Measurements from ENCODE around the gene ZNF546.
"Not testable (repeated sequence)": the region's sequence is repeated elsewhere in the genome, so short reads cannot be mapped to it uniquely, and the experiment has no call there.

ZNF546 gene

GRCh38 chr19:40041718-40042117 lies 44.9 kb downstream of the ZNF546 start:
- Histone ChIP-seq H3K9me3 (ENCODE audit: control insufficient read depth, low read length) (peaks cover 14% of the 10 kb centered on the region), H3K36me3 (ENCODE audit: control insufficient read depth, insufficient read depth, low read length) (peaks cover 34% of the 10 kb centered on the region)
- DNase-seq; H3K27me3 ChIP-seq (replicated peaks; ENCODE audit: control insufficient read depth, insufficient read depth, low read length, poor library complexity, severe bottlenecking); H3K4me3 ChIP-seq (ENCODE audit: insufficient read depth, low read depth, low read length, poor library complexity, severe bottlenecking); H3K27ac ChIP-seq (ENCODE audit: insufficient read depth, low read length, poor library complexity, severe bottlenecking); H3K4me1 ChIP-seq (ENCODE audit: control insufficient read depth, insufficient read depth, low read length, poor library complexity, severe bottlenecking): not testable (repeated sequence)

DNA sequence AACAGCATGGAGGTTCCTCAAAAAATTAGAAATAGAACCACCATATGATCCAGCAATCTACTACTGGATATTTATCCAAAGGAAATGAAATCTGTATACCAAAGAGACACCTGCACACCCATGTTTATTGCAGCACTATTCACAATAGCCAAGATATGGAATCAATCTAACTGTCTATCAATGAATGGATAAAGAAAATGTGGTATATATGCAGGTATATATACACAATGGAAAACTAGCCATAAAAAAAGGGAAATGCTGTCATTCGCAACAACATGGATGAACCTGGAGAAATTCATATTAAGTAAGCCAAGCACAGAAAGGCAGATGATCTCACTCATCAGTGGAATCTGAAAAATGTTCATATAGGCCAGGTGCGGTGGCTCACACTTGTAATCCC lies 56.6 kb downstream of the ZNF546 start:
- no peak for DNase-seq
- Histone ChIP-seq H3K27me3 (replicated peaks; ENCODE audit: control insufficient read depth, insufficient read depth, low read length, poor library complexity, severe bottlenecking) (no peaks in the 10 kb centered on the region), H3K36me3 (ENCODE audit: control insufficient read depth, insufficient read depth, low read length) (peaks cover 13% of the 10 kb centered on the region), H3K27ac (ENCODE audit: insufficient read depth, low read length, poor library complexity, severe bottlenecking) (no peak overlapping the region), H3K4me3 (ENCODE audit: insufficient read depth, low read depth, low read length, poor library complexity, severe bottlenecking) (no peak overlapping the region), H3K9me3 (ENCODE audit: control insufficient read depth, low read length) (no peaks in the 10 kb centered on the region), H3K4me1 (ENCODE audit: control insufficient read depth, insufficient read depth, low read length, poor library complexity, severe bottlenecking) (peaks cover 12% of the 10 kb centered on the region)

GRCh38 chr19:40054632-40055031 lies 57.8 kb downstream of the ZNF546 start:
- Histone ChIP-seq H3K4me1 (ENCODE audit: control insufficient read depth, insufficient read depth, low read length, poor library complexity, severe bottlenecking) (peaks cover 12% of the 10 kb centered on the region), H3K27ac (ENCODE audit: insufficient read depth, low read length, poor library complexity, severe bottlenecking) (no peak overlapping the region), H3K36me3 (ENCODE audit: control insufficient read depth, insufficient read depth, low read length) (peaks cover 2% of the 10 kb centered on the region), H3K27me3 (replicated peaks; ENCODE audit: control insufficient read depth, insufficient read depth, low read length, poor library complexity, severe bottlenecking) (no peaks in the 10 kb centered on the region), H3K4me3 (ENCODE audit: insufficient read depth, low read depth, low read length, poor library complexity, severe bottlenecking) (peak overlapping the region; percentile 78), H3K9me3 (ENCODE audit: control insufficient read depth, low read length) (no peaks in the 10 kb centered on the region)
- no peak for DNase-seq

- Histone ChIP-seq H3K36me3 (ENCODE audit: control insufficient read depth, insufficient read depth, low read length) (no peaks in the 10 kb centered on the region), H3K9me3 (ENCODE audit: control insufficient read depth, low read length) (no peaks in the 10 kb centered on the region), H3K4me1 (ENCODE audit: control insufficient read depth, insufficient read depth, low read length, poor library complexity, severe bottlenecking) (peaks cover 12% of the 10 kb centered on the region), H3K27ac (ENCODE audit: insufficient read depth, low read length, poor library complexity, severe bottlenecking) (no peak overlapping the region), H3K27me3 (replicated peaks; ENCODE audit: control insufficient read depth, insufficient read depth, low read length, poor library complexity, severe bottlenecking) (no peaks in the 10 kb centered on the region), H3K4me3 (ENCODE audit: insufficient read depth, low read depth, low read length, poor library complexity, severe bottlenecking) (peak overlapping the region; percentile 78)
- DNase-seq, result no peak
Measured at GRCh38 chr19:40055049-40055448, 58.2 kb downstream of the ZNF546 start.

- H3K4me1 ChIP-seq (ENCODE audit: control insufficient read depth, insufficient read depth, low read length, poor library complexity, severe bottlenecking), result peaks cover 12% of the 10 kb centered on the region
- peak; percentile 34 to 50 (median 43) for DNase-seq
- no peaks in the 10 kb centered on the region for H3K27me3 ChIP-seq (replicated peaks; ENCODE audit: control insufficient read depth, insufficient read depth, low read length, poor library complexity, severe bottlenecking)
- peak within 1 kb of the TSS; percentile 70 for H3K27ac ChIP-seq (ENCODE audit: insufficient read depth, low read length, poor library complexity, severe bottlenecking)
- H3K9me3 ChIP-seq (ENCODE audit: control insufficient read depth, low read length), result no peaks in the 10 kb centered on the region
- peak within 1 kb of the TSS; percentile 78 for H3K4me3 ChIP-seq (ENCODE audit: insufficient read depth, low read depth, low read length, poor library complexity, severe bottlenecking)
- H3K36me3 ChIP-seq (ENCODE audit: control insufficient read depth, insufficient read depth, low read length), result no peaks in the 10 kb centered on the region
Measured at GRCh38 chr19:40055832-40056504, 59.1 kb downstream of the ZNF546 start, which contains the start of gene ZNF780B. Gene ZNF780B, minus strand, starts transcription at chr19:40056231. Its CDS starts 5,899 bp downstream, at chr19:40050332.

- H3K27me3 ChIP-seq (replicated peaks; ENCODE audit: control insufficient read depth, insufficient read depth, low read length, poor library complexity, severe bottlenecking), result no peaks in the 10 kb centered on the region
- H3K36me3 ChIP-seq (ENCODE audit: control insufficient read depth, insufficient read depth, low read length), result no peaks in the 10 kb centered on the region
- H3K9me3 ChIP-seq (ENCODE audit: control insufficient read depth, low read length), result no peaks in the 10 kb centered on the region
- peak overlapping the region; percentile 78 for H3K4me3 ChIP-seq (ENCODE audit: insufficient read depth, low read depth, low read length, poor library complexity, severe bottlenecking)
- H3K27ac ChIP-seq (ENCODE audit: insufficient read depth, low read length, poor library complexity, severe bottlenecking), result peak overlapping the region; percentile 70
- no peak for DNase-seq
- peaks cover 12% of the 10 kb centered on the region for H3K4me1 ChIP-seq (ENCODE audit: control insufficient read depth, insufficient read depth, low read length, poor library complexity, severe bottlenecking)
Measured at GRCh38 chr19:40056505-40056904, 59.6 kb downstream of the ZNF546 start.

DNA sequence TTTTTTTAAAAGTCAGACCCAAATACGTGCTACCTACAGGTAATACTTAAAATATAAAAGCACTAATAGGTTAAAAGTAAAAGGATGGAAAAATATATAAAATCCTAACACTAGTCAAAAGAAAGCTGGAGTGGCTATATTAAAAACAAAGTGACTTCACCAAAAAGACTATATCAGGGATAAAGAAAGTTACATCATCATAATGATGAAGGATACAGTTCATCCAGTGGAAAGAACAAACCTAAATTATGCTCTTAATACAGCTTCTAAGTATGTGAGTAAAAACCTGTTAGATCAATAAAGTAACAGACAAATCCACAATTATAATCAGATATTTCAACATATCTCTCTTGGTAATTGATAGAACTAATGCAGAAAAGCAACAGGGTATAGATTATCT lies 60.3 kb downstream of the ZNF546 start:
- H3K4me1 ChIP-seq (ENCODE audit: control insufficient read depth, insufficient read depth, low read length, poor library complexity, severe bottlenecking), result peaks cover 12% of the 10 kb centered on the region
- no peak overlapping the region for H3K4me3 ChIP-seq (ENCODE audit: insufficient read depth, low read depth, low read length, poor library complexity, severe bottlenecking)
- no peaks in the 10 kb centered on the region for H3K9me3 ChIP-seq (ENCODE audit: control insufficient read depth, low read length)
- H3K27me3 ChIP-seq (replicated peaks; ENCODE audit: control insufficient read depth, insufficient read depth, low read length, poor library complexity, severe bottlenecking), result no peaks in the 10 kb centered on the region
- H3K36me3 ChIP-seq (ENCODE audit: control insufficient read depth, insufficient read depth, low read length), result no peaks in the 10 kb centered on the region
- no peak for DNase-seq
- no peak overlapping the region for H3K27ac ChIP-seq (ENCODE audit: insufficient read depth, low read length, poor library complexity, severe bottlenecking)

GRCh38 chr19:40059624-40060023 lies 62.8 kb downstream of the ZNF546 start:
- Histone ChIP-seq H3K36me3 (ENCODE audit: control insufficient read depth, insufficient read depth, low read length) (no peaks in the 10 kb centered on the region), H3K27ac (ENCODE audit: insufficient read depth, low read length, poor library complexity, severe bottlenecking) (no peak overlapping the region), H3K9me3 (ENCODE audit: control insufficient read depth, low read length) (no peaks in the 10 kb centered on the region), H3K4me3 (ENCODE audit: insufficient read depth, low read depth, low read length, poor library complexity, severe bottlenecking) (no peak overlapping the region), H3K4me1 (ENCODE audit: control insufficient read depth, insufficient read depth, low read length, poor library complexity, severe bottlenecking) (peaks cover 8% of the 10 kb centered on the region), H3K27me3 (replicated peaks; ENCODE audit: control insufficient read depth, insufficient read depth, low read length, poor library complexity, severe bottlenecking) (no peaks in the 10 kb centered on the region)
- no peak for DNase-seq

DNA sequence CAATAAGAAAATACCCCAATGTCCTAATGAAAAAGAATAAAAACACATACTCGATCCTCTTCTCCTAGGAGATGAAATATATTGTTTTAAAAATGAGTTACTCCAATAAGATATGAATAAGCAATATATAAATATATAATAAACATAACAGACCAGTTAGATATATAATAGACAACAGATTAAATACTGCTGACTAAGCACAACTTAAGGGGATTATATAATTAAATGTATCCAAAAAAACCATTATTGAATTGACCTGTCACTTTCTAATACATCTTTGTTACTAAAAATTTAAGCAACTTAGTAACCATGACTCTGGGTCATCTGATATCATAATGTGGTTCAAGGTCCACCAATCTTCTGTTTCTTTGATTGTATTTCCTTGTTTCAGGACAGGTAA lies 73.2 kb downstream of the ZNF546 start:
- Histone ChIP-seq H3K4me3 (ENCODE audit: insufficient read depth, low read depth, low read length, poor library complexity, severe bottlenecking) (no peak overlapping the region), H3K9me3 (ENCODE audit: control insufficient read depth, low read length) (no peaks in the 10 kb centered on the region), H3K27me3 (replicated peaks; ENCODE audit: control insufficient read depth, insufficient read depth, low read length, poor library complexity, severe bottlenecking) (no peaks in the 10 kb centered on the region), H3K27ac (ENCODE audit: insufficient read depth, low read length, poor library complexity, severe bottlenecking) (no peak overlapping the region), H3K36me3 (ENCODE audit: control insufficient read depth, insufficient read depth, low read length) (peaks cover 13% of the 10 kb centered on the region), H3K4me1 (ENCODE audit: control insufficient read depth, insufficient read depth, low read length, poor library complexity, severe bottlenecking) (no peaks in the 10 kb centered on the region)
- DNase-seq, result no peak

Measured in effector memory CD4-positive, alpha-beta T cell (primary cell).